GM23248 (cell line): ENCODE data around the gene TUBA4A. TPM values are rescaled to one million over a fixed set of nuclear protein-coding genes. Genes with fewer than 3 reads are reported as not detected.

Experiments used
- DNase-seq: peaks from one replicate; pipeline ENCODE4 v3.0.0-alpha.2; 2015
- H2AFZ ChIP-seq: fragments of 200-600 bp; sonication (generic); 2 replicates; pipeline ENCODE4 v1.6.1; 2016; ENCODE audit warnings: antibody characterized with exemption
- H3F3A ChIP-seq: fragments of 200-600 bp; sonication (generic); 2 replicates; pipeline ENCODE4 v1.6.1; 2016; ENCODE audit warnings: mild to moderate bottlenecking, antibody characterized with exemption, mixed run types; ENCODE audit not compliant: insufficient read depth
- H3K27ac ChIP-seq: fragments of 200-600 bp; sonication (generic); 2 replicates; pipeline ENCODE4 v1.5.1; 2016; ENCODE audit warnings: mild to moderate bottlenecking
- H3K27me3 ChIP-seq: fragments of 200-600 bp; sonication (generic); replicated peaks from 2 replicates; pipeline ENCODE4 v1.6.1; 2016; ENCODE audit warnings: mild to moderate bottlenecking; ENCODE audit not compliant: insufficient read depth
- H3K36me3 ChIP-seq: fragments of 200-600 bp; sonication (generic); 2 replicates; pipeline ENCODE4 v1.6.1; 2016; ENCODE audit warnings: low read depth, mild to moderate bottlenecking
- H3K4me1 ChIP-seq: fragments of 200-600 bp; sonication (generic); 2 replicates; pipeline ENCODE4 v1.6.1; 2016; ENCODE audit warnings: mild to moderate bottlenecking; ENCODE audit not compliant: insufficient read depth
- H3K4me2 ChIP-seq: fragments of 200-600 bp; sonication (generic); one replicate; pipeline ENCODE4 v1.6.1; 2016; ENCODE audit warnings: mild to moderate bottlenecking; ENCODE audit not compliant: unreplicated experiment
- H3K4me3 ChIP-seq: fragments of 200-600 bp; sonication (generic); 2 replicates; pipeline ENCODE4 v1.5.1; 2016; ENCODE audit warnings: mild to moderate bottlenecking
- H3K79me2 ChIP-seq: fragments of 200-600 bp; sonication (generic); 2 replicates; pipeline ENCODE4 v1.6.1; 2016; ENCODE audit warnings: mild to moderate bottlenecking; ENCODE audit not compliant: insufficient read depth
- H3K9ac ChIP-seq: fragments of 200-600 bp; sonication (generic); 2 replicates; pipeline ENCODE4 v1.6.1; 2016; ENCODE audit warnings: mild to moderate bottlenecking
- H3K9me2 ChIP-seq: fragments of 200-600 bp; sonication (generic); 2 replicates; pipeline ENCODE4 v1.6.1; 2016; ENCODE audit warnings: mixed run types, mild to moderate bottlenecking, moderate library complexity; ENCODE audit not compliant: insufficient read depth
- H3K9me3 ChIP-seq: fragments of 200-600 bp; sonication (generic); one replicate; pipeline ENCODE4 v1.6.1; 2017; ENCODE audit warnings: low read depth
- H4K20me1 ChIP-seq: fragments of 200-600 bp; sonication (generic); 2 replicates; pipeline ENCODE4 v1.6.0; 2016; ENCODE audit not compliant: insufficient read depth
- EZH2 ChIP-seq: fragments of 200-600 bp; sonication (generic); IDR thresholded peaks from 2 replicates; pipeline ENCODE4 v1.6.1; 2018; ENCODE audit warnings: antibody characterized with exemption, mild to moderate bottlenecking; ENCODE audit not compliant: insufficient read depth, poor library complexity, severe bottlenecking
- EZH2phosphoT487 ChIP-seq: fragments of 200-600 bp; sonication (generic); IDR thresholded peaks from 2 replicates; pipeline ENCODE4 v1.6.1; 2018; ENCODE audit warnings: antibody characterized with exemption, moderate library complexity, mild to moderate bottlenecking, low read depth; ENCODE audit not compliant: insufficient read depth
- WGBS, 2 experiments: methylation state at CpG; one replicate each; pipeline ENCODE4 v1.1.6; 2015 to 2017; ENCODE audit warnings: low lambda C conversion rate in 2 of 2, low coverage in 1 of 2; ENCODE audit errors: missing lambda C conversion rate in 2 of 2; 5-methylcytosine and 5-hydroxymethylcytosine counted together
- in situ Hi-C: fragments of 300-500 bp; cut with MboI; formaldehyde crosslinking; loops from 2 replicates; pipeline ENCODE4 v1.15.0; 2020
- polyA plus RNA-seq: library from polyadenylated mRNA; unstranded; fragments of >200 nt; fragmentation: Nextera tagmentation; extraction: Ambion mirVana; gene quantifications from 2 replicates; pipeline ENCODE4 v1.2.1, GENCODE V29; 2016
- total RNA-seq: library from RNA; depleted of rRNA; stranded (reverse); fragments of >200 nt; shearing (Covaris generic); gene quantifications from 2 replicates; pipeline ENCODE4 v1.2.3, GENCODE V29; 2014

TUBA4A gene
- total and polyA plus RNA-seq, 2 experiments from 2014 or later: 14.3 to 14.5 TPM

GRCh38 chr2:219269362-219270054, 15.8 kb upstream of the TUBA4A start:
- H3K27ac ChIP-seq: no peak overlapping the region
- H3K79me2 ChIP-seq: no peaks in the 10 kb centered on the region
- no peak overlapping the region for H3K9ac ChIP-seq
- H3K9me2 ChIP-seq: no peaks in the 10 kb centered on the region
- no peak for DNase-seq
- TF ChIP-seq EZH2phosphoT487 (no peak), EZH2 (no peak)
- no peaks in the 10 kb centered on the region for H3K27me3 ChIP-seq
- no peaks in the 10 kb centered on the region for H3K9me3 ChIP-seq
- no peak overlapping the region for H2AFZ ChIP-seq
- in situ Hi-C loops: no loop called here
- no peak overlapping the region for H3K4me3 ChIP-seq
- peaks cover 23% of the 10 kb centered on the region for H3K4me1 ChIP-seq
- H3K4me2 ChIP-seq: no peak overlapping the region
- peaks cover 12% of the 10 kb centered on the region for H3F3A ChIP-seq
- H4K20me1 ChIP-seq: no peaks in the 10 kb centered on the region
- no peaks in the 10 kb centered on the region for H3K36me3 ChIP-seq
- WGBS, 2 experiments: 52 to 55% methylated on average over 8 of the region's 8 CpGs

GRCh38 chr2:219268294-219268693, 14.6 kb upstream of the TUBA4A start:
- in situ Hi-C loops: no loop called here
- Histone ChIP-seq H3K9ac (no peak overlapping the region), H3K9me2 (no peaks in the 10 kb centered on the region), H3K4me3 (no peak overlapping the region), H4K20me1 (no peaks in the 10 kb centered on the region), H3K27me3 (no peaks in the 10 kb centered on the region), H3K4me2 (no peak overlapping the region), H3F3A (peaks cover under 1% of the 10 kb centered on the region; the same call in 1 of the 2 replicates), H2AFZ (no peak overlapping the region), H3K79me2 (no peaks in the 10 kb centered on the region), H3K27ac (no peak overlapping the region), H3K36me3 (no peaks in the 10 kb centered on the region), H3K9me3 (no peaks in the 10 kb centered on the region), H3K4me1 (0 out of 2 replicates have a peak, but pooled peaks cover 11% of the 10 kb centered on the region)
- DNase-seq: no peak
- TF ChIP-seq EZH2phosphoT487 (no peak), EZH2 (no peak)
- WGBS, 2 experiments: 41 to 54% methylated on average over 2 of the region's 2 CpGs

- Histone ChIP-seq H3K27ac (no peak overlapping the region), H2AFZ (no peak overlapping the region), H3K9ac (no peak overlapping the region), H3K4me2 (no peak overlapping the region), H3K4me3 (no peak overlapping the region), H3K36me3 (no peaks in the 10 kb centered on the region), H3K27me3 (no peaks in the 10 kb centered on the region), H4K20me1 (no peaks in the 10 kb centered on the region), H3K9me2 (no peaks in the 10 kb centered on the region), H3K4me1 (no peaks in the 10 kb centered on the region), H3F3A (no peaks in the 10 kb centered on the region), H3K9me3 (no peaks in the 10 kb centered on the region), H3K79me2 (no peaks in the 10 kb centered on the region)
- 50% methylated on average over 1 of the region's 1 CpG; no CpG with 5 or more reads in 1 of the 2 experiments for WGBS, 2 experiments
- no peak for DNase-seq
- TF ChIP-seq EZH2 (no peak), EZH2phosphoT487 (no peak)
- in situ Hi-C loops: no loop called here
These were observed 13.2 kb upstream of the TUBA4A start for GRCh38 chr2:219266886-219267285.

- no peaks in the 10 kb centered on the region for H4K20me1 ChIP-seq
- no peak overlapping the region for H3K4me3 ChIP-seq
- no peaks in the 10 kb centered on the region for H3K79me2 ChIP-seq
- no peaks in the 10 kb centered on the region for H3K4me1 ChIP-seq
- WGBS, 2 experiments: 54 to 58% methylated on average over 5 of the region's 5 CpGs
- no peaks in the 10 kb centered on the region for H3K27me3 ChIP-seq
- H3K9me2 ChIP-seq: no peaks in the 10 kb centered on the region
- H2AFZ ChIP-seq: no peak overlapping the region
- no peaks in the 10 kb centered on the region for H3F3A ChIP-seq
- DNase-seq: no peak
- no peak overlapping the region for H3K27ac ChIP-seq
- H3K36me3 ChIP-seq: no peaks in the 10 kb centered on the region
- no peak for TF ChIP-seq EZH2
- no peak for TF ChIP-seq EZH2phosphoT487
- no peak overlapping the region for H3K9ac ChIP-seq
- in situ Hi-C loops: no loop called here
- H3K4me2 ChIP-seq: no peak overlapping the region
- no peaks in the 10 kb centered on the region for H3K9me3 ChIP-seq
These were observed 12.5 kb upstream of the TUBA4A start for GRCh38 chr2:219266232-219266631.
